Fibroblast of upper back skin (primary cell): ENCODE results near the gene SPOPL.
"Not testable (repeated sequence)": the region's sequence is repeated elsewhere in the genome, so short reads cannot be mapped to it uniquely, and the experiment has no call there.

Experiments
- DNase-seq: peaks from one replicate; pipeline ENCODE4 v3.0.0-alpha.2; 2013

The SPOPL gene

DNA sequence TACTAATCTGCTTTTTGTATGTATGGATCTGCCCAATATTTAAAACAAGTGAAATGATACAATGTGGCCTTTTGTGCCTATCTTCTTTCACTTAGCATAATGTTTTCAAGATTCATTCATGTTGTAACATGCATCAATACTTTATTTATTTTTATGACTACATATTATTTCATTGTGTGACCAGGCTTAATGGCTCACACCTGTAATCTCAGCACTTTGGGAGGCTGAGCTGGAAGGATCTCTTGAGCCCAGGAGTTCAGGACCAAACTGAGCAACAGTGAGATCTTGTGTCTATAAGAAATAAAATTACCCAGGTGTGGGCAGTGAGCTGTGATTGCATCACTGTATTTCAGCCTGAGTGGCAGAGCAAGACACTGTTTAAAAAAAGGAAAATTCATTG is 33.2 kb downstream of the SPOPL start:
- no peak for DNase-seq

DNA sequence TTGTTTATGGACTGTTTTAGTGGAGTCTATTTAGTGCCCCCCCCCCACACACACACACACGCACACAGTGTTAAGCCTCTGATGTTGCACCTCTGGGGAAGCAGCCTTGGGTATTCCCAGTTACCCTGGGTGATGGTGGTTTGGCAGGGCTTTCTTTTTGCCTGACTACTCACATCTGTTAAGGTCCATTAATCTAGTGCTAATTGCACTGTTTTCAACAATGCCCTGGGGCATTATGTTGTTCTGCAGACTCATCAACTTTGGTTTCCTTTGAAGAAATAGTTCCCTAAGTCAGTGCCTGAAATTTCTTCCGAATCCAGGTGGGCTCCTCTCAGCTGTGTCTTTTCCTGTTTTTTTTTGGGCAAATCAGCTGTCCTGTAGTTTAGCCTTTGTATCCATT is 34.7 kb downstream of the SPOPL start:
- peak; percentile 10 for DNase-seq

DNA sequence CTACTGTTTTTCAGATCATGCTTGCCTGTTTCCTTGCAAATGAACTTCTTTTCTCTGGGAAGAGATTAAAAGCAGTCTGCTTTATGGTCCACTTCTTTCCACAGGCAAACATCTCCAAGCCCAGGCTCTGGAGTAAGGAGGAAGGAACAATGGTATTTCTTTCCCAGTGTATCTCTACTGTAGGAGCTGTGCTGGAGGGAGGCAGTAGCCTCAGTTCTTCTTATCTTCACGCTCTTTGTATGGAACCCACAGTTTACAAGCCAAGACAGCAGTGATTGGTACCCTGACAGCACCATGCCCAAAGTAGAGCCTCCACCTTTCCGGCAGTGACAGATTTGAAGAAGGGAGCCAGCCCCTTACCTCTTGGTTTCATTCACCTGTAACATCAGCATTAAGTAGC is 35.2 kb downstream of the SPOPL start:
- DNase-seq: no peak

DNA sequence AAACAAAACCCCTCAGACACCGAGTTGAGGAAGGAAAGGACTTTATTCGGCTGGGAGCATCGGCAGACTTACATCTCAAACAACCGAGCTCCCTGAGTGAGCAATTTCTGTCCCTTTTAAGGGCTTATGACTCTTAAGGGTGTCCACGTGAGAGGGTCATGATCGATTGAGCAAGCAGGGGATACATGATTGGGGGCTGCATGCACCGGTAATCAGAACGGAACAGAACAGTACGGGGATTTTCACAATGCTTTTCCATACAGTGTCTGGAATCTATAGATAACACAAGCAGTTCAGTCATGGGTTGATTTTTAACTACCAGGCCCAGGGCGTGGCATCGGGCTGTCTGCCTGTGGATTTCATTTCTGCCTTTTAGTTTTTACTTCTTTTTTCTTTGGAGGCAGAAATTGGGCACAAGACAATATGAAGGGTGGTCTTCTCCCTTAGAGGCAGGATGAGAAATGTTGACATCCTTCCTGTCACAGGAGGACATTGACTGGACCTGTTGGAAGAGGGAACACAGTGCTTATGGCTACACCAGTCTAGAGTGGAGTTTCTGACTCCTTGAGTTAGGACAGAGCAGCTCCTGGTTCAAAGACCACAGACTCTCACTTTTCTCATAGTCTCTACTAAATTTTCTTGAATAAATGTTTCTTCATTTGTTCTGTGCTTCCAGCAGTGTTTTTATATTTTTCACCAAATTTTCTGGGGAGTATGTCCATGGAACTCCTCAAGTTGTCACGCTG is 35.8 kb downstream of the SPOPL start:
- DNase-seq: no peak

DNA sequence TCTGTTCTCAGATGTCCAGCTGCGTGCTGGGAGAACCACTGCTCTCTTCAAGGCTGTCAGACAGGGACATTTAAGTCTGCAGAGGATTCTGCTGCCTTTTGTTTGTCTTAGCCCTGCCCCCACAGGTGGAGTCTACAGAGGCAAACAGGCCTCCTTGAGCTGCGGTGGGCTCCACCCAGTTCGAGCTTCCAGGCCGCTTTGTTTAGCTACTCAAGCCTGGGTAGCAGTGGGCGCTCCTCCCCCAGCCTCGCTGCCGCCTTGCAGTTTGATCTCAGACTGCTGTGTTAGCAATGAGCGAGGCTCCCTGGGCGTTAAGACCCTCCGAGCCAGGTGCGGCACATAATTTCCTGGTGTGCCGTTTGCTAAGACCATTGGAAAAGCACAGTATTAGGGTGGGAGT is 42.6 kb downstream of the SPOPL start:
- DNase-seq: not testable (repeated sequence)

DNA sequence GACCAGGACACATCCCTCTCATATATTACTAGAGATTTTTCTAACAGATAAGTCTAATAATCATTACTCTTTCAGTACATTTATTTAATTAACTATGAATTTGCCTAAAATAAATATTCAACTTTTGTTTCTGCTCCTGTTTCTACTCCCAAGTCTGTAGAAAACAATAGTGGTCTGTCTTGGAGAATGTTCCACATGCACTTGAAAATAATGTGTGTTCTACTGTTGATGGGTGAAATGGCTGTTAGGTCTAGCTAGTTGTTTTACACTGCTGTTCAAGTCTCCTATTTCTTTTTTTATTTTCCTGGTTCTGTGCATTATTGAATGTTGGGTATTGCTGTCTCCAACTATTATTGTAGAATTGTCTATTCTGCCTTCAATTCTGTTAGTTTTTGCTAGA is 47.2 kb downstream of the SPOPL start:
- no peak for DNase-seq

DNA sequence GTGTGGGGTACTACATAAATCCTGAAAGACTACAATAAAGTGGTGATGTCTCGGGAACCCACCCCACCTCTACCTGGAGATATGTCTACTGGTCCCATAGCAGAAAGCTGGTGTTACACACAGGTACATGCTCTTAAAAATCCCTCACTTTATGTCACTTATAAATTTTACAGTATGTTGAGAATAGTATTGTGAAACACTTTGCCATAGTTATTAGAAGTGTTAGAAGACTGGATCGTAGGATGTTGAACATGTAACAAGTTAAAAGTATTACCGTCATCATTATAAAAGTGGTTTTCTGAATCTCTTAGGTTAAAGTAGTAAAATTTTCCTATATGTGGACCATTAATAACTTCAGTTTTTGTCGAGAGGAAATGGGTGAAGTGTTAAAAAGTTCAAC is 48.6 kb downstream of the SPOPL start:
- DNase-seq: no peak

DNA sequence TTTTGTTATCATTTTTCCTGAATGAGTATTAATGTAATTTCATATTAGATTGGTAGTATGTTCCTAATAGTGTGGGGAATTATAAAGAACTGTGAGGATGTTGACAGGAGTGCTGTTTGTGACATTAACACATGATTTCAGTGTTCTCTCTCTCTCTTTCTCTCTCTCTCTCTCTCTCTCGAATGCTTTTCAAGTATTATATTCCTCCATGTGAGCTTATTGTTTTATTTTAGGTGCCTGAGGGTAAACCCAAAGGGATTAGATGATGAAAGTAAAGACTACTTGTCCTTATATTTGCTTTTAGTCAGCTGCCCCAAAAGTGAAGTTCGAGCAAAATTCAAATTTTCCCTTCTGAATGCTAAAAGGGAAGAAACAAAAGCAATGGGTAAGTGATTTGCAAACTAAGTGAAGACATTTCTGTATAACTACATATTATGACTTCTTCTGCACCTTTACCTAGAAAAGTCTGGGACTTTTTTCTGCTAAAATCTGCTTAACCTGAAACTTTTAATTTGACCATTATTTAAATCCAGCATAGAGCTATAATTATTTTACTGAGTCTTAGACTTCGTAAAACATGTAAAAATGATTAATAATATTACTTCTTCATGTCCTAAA is 49.2 kb downstream of the SPOPL start:
- DNase-seq: no peak

DNA sequence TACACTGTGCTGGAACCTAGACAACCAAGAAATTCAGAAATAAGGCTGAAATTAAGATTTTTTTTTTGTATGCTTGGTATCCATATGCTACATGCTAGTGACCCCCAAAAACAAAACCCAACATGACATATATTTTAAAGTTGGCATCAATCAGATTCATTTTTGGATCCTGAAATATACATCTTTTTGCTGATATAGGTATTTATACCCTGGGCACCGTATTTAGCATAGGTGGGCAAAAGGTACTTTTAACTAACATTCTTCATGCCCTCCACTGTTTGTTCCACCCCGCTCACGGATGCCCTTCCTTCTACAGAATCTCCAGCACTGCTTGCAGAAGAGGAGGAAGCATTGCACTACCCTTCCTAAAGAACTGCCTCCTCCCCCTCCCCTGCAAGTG is 52.6 kb downstream of the SPOPL start:
- DNase-seq: no peak

DNA sequence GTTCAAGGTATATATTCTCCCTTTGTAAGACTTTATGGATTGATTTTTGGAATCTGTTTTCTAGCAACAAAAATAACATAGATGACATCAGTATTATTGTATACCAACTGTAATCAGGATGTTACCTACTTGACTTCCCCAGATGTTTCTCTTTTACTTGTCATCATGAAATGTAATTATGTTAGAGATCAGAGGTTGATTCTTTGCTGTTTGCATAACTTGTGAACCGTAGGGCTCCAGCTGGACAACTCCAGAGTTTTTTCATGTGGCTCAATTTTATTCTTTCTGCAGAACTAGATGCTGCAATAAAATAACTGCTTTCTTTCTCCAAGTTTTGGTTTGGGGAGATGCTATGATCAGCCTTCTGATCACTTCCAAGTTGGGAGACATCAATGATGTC is 58.1 kb downstream of the SPOPL start:
- DNase-seq: no peak

DNA sequence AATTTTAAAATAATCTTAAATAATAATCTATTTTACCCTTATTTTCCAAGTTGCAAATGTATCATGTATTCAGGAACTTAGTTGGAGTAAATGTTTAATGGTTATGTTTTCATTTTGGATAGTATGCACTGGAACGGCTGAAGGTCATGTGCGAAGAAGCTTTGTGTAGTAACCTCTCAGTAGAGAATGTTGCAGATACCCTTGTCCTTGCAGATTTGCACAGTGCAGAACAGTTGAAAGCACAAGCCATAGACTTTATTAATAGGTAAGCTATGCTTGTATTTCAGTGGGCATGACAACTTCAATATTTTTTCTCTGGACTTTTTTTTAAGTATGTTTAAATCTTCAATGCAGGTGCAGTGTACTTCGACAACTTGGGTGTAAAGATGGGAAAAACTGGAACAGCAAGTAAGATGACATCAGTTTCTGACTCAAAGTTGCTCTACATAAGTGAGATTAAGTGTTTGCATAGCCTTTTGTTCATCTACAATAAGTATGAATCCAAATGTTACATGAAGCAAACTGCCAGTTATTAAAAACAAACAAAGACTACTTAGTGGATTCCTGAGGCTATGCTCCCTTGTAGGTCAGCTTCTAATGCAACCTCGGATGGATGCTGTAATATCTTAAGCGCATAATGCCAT is 63.1 kb downstream of the SPOPL start:
- DNase-seq: no peak

DNA sequence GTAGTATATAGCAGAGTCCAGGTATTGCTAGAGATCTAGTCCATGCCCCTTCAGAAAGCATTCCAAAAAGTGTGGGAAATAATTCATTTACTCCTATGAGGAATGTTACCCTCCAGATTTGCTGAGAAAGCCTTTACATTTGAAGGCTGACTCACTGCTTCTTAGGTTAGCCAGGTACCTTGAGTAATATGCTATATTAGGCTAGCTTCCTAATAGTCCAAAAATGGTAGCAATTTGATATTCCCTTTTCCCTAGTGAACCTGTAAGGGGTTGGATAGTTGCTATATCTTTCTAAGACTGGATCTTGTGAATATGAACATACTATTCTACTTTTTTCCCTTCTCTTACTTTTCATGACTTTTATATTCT is 63.6 kb downstream of the SPOPL start:
- no peak for DNase-seq

DNA sequence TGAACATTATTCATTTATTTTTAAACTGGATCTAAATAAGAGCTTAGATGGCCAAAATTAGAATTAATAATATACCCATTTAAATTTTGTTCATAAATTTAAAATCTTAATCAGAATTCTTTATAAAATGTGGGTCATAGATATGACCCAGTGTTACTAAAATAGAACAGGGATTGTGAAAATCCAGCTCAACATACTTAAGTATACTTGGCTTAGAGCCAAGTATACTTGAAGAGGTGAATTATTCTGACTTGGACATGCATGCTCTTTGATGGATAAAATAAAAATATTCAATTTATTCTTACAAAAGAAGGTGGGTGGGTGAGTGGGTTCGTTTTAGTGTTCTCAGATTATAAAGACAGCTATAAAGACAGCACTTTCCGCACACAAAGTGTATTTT is 70.7 kb downstream of the SPOPL start:
- no peak for DNase-seq

DNA sequence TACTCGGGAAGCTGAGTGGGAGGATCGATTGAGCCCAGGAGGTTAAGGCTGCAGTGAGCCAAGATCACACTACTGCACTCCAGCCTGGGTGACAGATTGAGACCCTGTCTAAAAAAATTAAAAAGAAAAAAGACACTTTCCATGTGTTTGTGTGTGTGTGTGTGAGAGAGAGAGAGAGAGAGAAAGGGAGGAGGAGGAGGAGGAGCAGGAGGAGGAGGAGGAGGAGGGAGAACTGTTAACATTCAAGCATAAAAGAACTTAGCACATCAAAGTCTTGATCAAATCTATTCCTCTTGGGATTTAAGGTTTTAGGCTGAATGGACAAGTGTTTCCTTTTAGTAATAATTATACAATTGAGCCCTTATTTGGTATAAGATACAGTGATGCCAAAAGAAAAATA is 75.5 kb downstream of the SPOPL start:
- DNase-seq: no peak

DNA sequence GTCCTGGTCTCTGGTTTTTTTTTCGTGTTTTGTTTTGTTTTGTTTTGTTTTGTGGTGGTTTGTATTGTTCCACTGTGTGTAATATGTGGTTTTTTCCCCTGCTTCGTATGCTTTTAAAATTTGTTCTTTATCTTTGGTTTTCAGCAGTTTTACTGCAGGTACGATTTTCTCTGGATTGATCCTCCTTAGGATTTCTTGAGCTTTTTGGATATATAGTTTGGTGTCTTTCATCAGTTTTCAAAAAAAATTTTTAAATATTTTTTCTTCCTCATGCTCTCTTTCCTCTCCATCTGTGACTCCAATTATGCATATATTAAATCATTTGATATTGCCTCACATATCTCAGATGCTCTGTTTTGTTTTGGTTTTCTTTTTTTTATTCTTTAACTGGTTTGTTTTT is 78.0 kb downstream of the SPOPL start:
- no peak for DNase-seq

DNA sequence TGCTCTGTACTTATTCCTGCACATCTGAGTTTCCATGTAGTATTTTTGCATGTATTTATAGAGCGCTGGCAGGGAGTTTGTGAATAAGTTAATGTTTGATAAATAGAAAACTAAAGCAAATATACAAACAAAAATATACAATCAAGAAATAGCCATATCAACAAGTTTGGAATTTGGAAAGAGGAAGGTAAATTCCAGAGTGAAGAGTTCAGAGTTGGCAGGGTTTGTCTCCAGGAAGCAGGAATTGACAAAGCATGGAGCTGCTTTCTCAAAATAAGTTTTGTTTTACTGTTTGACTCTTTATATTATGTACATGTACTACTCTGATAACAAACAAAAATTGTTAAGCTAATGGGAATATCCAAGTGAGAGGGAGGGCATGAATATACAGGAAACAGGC is 80.3 kb downstream of the SPOPL start:
- no peak for DNase-seq

DNA sequence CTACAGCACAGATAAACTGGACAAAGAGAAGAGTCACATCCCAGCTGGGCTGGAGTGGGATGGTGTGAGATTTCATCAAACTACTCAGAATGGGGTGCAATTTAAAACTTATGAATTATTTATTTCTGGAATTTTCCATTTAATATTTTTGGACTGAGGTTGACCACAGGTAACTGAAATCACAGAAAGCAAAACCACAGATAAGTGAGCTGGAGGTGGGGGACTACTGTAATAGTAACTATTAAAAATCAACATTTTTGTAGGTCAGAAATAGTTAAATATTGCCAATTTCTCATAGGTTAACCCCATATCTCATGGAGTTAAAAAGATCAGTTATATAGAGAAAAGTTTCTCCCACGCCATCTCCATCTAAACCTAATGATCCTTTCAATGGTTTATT is 88.1 kb downstream of the SPOPL start:
- DNase-seq: no peak

DNA sequence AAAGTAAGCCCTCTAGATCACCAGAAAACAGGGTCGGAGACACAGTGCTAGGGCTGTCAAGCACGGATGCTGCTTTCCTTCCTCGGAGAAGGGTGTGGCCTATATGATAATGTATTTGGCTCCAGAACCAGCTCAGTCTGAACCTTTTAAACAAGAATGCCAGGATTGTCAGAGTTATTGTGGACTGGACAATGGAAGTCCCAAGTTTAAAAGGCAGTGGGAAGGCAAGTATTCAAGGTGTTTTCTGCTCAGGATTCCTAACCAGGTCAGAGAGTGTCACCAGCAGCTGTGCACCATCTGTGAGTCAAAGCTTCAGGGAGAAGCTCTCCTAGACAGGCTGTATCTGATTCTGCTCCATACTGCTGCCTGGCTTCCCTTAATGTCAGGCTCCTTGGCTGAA is 94.8 kb downstream of the SPOPL start:
- no peak for DNase-seq

DNA sequence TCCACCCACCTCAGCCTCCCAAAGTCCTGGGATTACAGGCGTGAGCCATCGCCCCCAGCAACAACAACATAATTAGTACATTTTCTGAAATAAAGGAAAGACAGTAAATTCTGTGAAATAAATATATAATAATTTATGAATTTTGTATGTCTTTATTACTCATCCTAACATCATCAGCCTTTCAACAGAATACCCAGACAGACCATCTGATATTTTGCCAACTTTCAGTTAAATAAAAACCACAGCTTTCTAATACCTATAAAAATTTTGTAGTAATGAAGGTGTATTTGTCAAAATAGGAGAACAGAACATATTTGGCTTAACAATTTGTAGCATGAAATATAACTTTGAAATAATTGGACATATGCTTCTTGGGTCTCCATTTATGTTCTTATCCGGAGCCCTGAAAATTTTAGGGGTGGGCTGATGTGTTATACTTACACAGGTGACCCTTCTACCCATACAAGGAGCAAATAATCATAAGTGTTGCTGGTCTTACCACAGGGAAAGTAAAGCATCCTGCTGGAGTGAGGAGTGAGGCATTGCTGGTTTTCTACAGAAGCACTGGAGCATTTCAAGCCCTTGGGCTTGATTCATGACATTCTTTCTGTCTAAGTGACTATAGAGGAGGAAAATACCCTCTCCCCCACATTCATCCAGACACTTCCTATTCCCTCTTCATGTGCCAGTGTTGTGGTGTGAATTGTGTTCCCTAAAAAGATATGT is 99.3 kb downstream of the SPOPL start:
- peak; percentile 31 for DNase-seq

DNA sequence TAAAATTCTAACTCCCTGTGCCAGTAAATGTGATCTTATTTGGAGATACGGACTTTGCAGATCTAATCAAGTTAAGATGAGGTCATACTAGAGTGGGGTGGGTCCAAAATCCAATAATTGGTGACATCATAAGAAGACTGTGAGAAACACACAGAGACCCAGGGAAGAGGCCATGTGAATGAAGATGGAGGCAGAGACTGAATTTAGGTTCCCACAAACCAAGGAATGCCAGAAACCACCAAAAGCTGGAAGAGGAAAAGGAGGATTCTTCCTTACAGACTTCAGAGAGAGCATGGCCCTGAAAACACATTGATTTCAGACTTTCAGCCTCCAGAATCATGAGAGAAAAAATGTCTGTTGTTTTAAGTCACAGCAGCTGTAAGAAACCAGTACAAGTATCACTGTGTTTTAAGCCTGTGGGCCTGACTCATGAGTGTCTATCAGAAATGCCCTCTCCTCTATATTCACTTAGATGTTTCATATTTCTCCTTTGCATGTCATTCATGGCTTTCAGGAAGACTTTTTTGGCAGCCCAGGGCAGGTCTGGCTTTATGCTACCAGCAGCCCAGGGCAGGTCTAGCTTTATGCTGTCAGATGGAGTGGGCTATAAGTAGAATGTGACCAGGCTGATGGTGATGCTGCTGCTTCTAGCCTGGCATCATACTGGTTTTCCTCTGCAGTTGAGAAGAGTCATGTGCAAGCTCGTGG is 100.0 kb downstream of the SPOPL start:
- peak; percentile 35 for DNase-seq

DNA sequence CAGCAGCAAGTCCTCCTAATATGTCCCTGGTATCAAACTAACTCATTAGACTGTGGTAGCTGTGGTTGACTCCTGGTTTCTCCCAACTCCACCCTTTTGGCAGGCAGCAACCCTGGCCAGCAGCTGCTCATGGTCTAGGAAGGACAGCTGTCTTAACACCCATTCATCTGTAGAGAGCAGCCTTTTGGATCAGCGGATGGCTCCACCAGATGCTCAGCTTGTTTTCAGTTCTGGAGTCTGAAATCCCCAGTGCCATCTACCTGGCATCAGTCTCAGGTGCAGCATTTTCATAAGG is 100.5 kb downstream of the SPOPL start:
- peak; percentile 5 for DNase-seq

DNA sequence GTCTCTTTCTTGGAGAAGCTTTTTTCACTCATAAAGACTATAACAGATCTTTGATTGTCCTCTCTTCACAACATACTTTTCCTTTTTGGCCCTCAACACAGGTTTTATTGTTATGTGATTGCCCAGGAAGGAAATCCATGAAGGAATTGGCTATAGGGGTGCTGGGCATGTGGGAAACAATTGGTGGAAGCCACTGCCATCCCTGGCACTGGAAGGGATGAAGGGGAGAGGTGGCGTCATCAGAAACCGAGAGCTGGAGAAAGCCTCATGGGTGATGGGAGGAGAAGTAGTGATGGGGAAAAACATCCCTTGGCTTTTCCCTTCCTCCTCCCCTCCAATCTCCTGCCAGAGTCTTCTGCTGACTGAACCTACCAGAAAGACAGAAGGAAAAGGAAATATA is 106.2 kb downstream of the SPOPL start:
- DNase-seq: no peak

DNA sequence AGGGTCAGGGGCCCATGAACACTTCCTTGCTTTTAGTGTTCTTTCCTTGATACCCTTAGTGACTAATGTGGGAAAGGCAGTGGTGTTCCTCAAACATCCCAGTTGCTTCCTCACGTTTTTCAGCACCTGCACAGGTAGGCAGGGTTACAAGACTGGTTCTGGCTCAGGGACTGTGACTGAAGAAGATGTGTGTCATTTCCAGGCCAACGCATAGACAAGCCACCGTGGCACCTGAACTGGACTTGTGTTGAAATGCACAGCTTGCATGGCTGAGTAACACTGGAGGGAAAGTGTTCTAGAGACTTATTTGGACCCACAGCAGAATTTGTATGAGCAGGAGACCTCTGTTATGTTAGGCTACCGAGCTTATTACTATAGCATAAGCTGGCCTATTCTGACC is 107.9 kb downstream of the SPOPL start:
- DNase-seq: no peak
